ENCODE measurements around the gene MARCHF10.

MARCHF10 gene

GRCh38 chr17:62653826-62654761 lies 154.0 kb downstream of the MARCHF10 start:
- DNase-seq: no peak

GRCh38 chr17:62653002-62653825 lies 154.9 kb downstream of the MARCHF10 start:
- DNase-seq: peak; percentile 45 to 47

GRCh38 chr17:62652251-62653001 lies 155.7 kb downstream of the MARCHF10 start:
- no peak for DNase-seq
